ENCODE measurements around the gene LRRC49. TPM values are rescaled to one million over a fixed set of nuclear protein-coding genes. Genes with fewer than 3 reads are reported as not detected.
"Not testable (repeated sequence)": the region's sequence is repeated elsewhere in the genome, so short reads cannot be mapped to it uniquely, and the experiment has no call there.

LRRC49 gene
- total and polyA plus RNA-seq, 4 donors, result 32.5 to 92.5 (median 55.9) TPM

DNA sequence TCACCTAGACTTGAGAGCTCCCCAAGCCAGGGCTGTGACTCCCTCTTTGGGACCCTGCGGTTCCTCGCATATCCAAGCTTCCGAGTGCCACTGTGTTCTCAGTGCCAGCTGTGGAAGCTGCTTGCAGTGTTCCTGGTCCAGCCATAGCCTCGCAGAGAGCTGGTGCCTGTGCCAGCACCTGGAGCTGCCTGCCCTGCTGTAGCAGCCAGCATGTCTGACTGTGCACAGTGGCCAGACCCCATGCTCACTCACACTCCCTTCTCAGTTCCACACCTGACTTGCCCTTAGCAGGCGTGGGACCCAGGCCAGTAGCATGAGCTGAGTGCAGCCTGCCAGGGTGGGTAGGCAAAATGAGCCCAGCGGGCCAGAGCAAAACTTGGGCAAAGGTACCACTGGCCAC lies 25.3 kb downstream of the LRRC49 start:
- no peaks in the 10 kb centered on the region for H3K4me1 ChIP-seq (ENCODE audit: control insufficient read depth, insufficient read depth, low read length)
- WGBS (ENCODE audit: insufficient coverage), result 95% methylated on average over 6 of the region's 6 CpGs

DNA sequence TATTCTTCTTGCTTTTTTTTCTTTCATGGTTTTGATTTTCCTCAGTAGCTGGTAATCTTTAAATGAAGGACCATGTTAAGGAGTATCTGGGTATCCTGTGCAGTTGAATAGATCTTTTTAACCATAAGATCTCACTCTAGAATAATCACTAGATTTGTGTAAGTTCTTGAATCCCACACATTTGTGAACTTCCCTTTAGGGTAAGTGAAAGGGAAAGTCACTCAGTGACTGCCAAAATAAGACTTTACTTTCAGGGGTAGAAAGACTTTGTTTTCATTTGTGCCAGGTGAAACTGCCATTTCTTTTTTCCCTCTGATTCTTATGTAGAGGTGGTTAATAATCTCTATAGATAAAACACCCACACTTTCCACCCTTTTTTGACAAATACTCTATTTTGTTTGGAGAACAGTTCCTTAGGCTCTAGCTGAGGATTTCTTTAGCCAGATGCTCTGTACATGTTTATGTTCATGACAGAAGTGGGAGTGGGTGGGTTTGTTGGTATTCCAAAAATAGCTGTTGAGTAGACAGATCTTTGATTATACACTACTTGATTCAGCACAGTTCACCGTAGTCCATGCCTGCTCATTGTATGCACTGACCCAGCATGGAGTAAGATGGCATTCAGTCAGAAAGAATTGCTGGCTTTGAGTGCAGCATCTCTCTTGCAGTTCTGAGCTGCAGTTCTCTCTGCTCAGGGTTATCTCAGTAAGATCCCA lies 28.5 kb downstream of the LRRC49 start:
- no peaks in the 10 kb centered on the region for H3K4me1 ChIP-seq (ENCODE audit: control insufficient read depth, insufficient read depth, low read length)
- H3K9me3 ChIP-seq (ENCODE audit: control insufficient read depth, insufficient read depth, low read length), result peaks cover 2% of the 10 kb centered on the region
- H3K4me3 ChIP-seq (ENCODE audit: low read depth, low read length), result no peak overlapping the region
- H3K27ac ChIP-seq (ENCODE audit: low read depth, low read length), result no peak overlapping the region
- 17% methylated on average over 1 of the region's 1 CpG for WGBS (ENCODE audit: insufficient coverage)
- H3K36me3 ChIP-seq (ENCODE audit: control insufficient read depth, insufficient read depth, low read length), result peaks cover 17% of the 10 kb centered on the region
- no peaks in the 10 kb centered on the region for H3K27me3 ChIP-seq (ENCODE audit: control insufficient read depth, insufficient read depth, low read length)
- DNase-seq (ENCODE audit: low read depth in 4 of 6, low spot score in 6 of 6), result no peak

More for the DNA sequence above, 25.3 kb downstream of the LRRC49 start:
- Histone ChIP-seq H3K36me3 (ENCODE audit: control insufficient read depth, insufficient read depth, low read length) (peaks cover 22% of the 10 kb centered on the region), H3K27ac (ENCODE audit: low read depth, low read length) (no peak overlapping the region), H3K9me3 (ENCODE audit: control insufficient read depth, insufficient read depth, low read length) (peaks cover 2% of the 10 kb centered on the region), H3K4me3 (ENCODE audit: low read depth, low read length) (no peak overlapping the region), H3K27me3 (ENCODE audit: control insufficient read depth, insufficient read depth, low read length) (no peaks in the 10 kb centered on the region)
- no peak for DNase-seq (ENCODE audit: low read depth in 4 of 6, low spot score in 6 of 6)

GRCh38 chr15:70922119-70922518 lies 29.5 kb downstream of the LRRC49 start:
- H3K27me3 ChIP-seq (ENCODE audit: control insufficient read depth, insufficient read depth, low read length), result no peaks in the 10 kb centered on the region
- peaks cover 8% of the 10 kb centered on the region for H3K36me3 ChIP-seq (ENCODE audit: control insufficient read depth, insufficient read depth, low read length)
- peaks cover 2% of the 10 kb centered on the region for H3K9me3 ChIP-seq (ENCODE audit: control insufficient read depth, insufficient read depth, low read length)
- no peak for DNase-seq (ENCODE audit: low read depth in 4 of 6, low spot score in 6 of 6)
- H3K4me3 ChIP-seq (ENCODE audit: low read depth, low read length), result no peak overlapping the region
- no peaks in the 10 kb centered on the region for H3K4me1 ChIP-seq (ENCODE audit: control insufficient read depth, insufficient read depth, low read length)
- 100% methylated on average over 1 of the region's 2 CpGs for WGBS (ENCODE audit: insufficient coverage)
- H3K27ac ChIP-seq (ENCODE audit: low read depth, low read length), result no peak overlapping the region

- no CpG with 5 or more reads among the region's 2 CpGs for WGBS (ENCODE audit: insufficient coverage)
- DNase-seq (ENCODE audit: low read depth in 4 of 6, low spot score in 6 of 6), result no peak
- Histone ChIP-seq H3K4me3 (ENCODE audit: low read depth, low read length) (no peak overlapping the region), H3K9me3 (ENCODE audit: control insufficient read depth, insufficient read depth, low read length) (no peaks in the 10 kb centered on the region), H3K36me3 (ENCODE audit: control insufficient read depth, insufficient read depth, low read length) (no peaks in the 10 kb centered on the region), H3K27me3 (ENCODE audit: control insufficient read depth, insufficient read depth, low read length) (no peaks in the 10 kb centered on the region), H3K27ac (ENCODE audit: low read depth, low read length) (no peak overlapping the region), H3K4me1 (ENCODE audit: control insufficient read depth, insufficient read depth, low read length) (no peaks in the 10 kb centered on the region)
These were observed 30.9 kb downstream of the LRRC49 start for GRCh38 chr15:70923311-70924080.

- not testable (repeated sequence) for H3K9me3 ChIP-seq (ENCODE audit: control insufficient read depth, insufficient read depth, low read length); H3K4me3 ChIP-seq (ENCODE audit: low read depth, low read length); DNase-seq (ENCODE audit: low read depth in 4 of 6, low spot score in 6 of 6); H3K27ac ChIP-seq (ENCODE audit: low read depth, low read length); H3K4me1 ChIP-seq (ENCODE audit: control insufficient read depth, insufficient read depth, low read length); H3K36me3 ChIP-seq (ENCODE audit: control insufficient read depth, insufficient read depth, low read length); H3K27me3 ChIP-seq (ENCODE audit: control insufficient read depth, insufficient read depth, low read length)
- WGBS (ENCODE audit: insufficient coverage), result no CpG with 5 or more reads among the region's 1 CpG
These were observed 34.3 kb downstream of the LRRC49 start for GRCh38 chr15:70926914-70927313.

- no peak overlapping the region for H3K4me3 ChIP-seq (ENCODE audit: low read depth, low read length)
- H3K36me3 ChIP-seq (ENCODE audit: control insufficient read depth, insufficient read depth, low read length), result no peaks in the 10 kb centered on the region
- no peaks in the 10 kb centered on the region for H3K27me3 ChIP-seq (ENCODE audit: control insufficient read depth, insufficient read depth, low read length)
- H3K9me3 ChIP-seq (ENCODE audit: control insufficient read depth, insufficient read depth, low read length), result no peaks in the 10 kb centered on the region
- no peak for DNase-seq (ENCODE audit: low read depth in 4 of 6, low spot score in 6 of 6)
- H3K4me1 ChIP-seq (ENCODE audit: control insufficient read depth, insufficient read depth, low read length), result no peaks in the 10 kb centered on the region
- H3K27ac ChIP-seq (ENCODE audit: low read depth, low read length), result no peak overlapping the region
These were observed 39.2 kb downstream of the LRRC49 start for GRCh38 chr15:70931821-70932220.

GRCh38 chr15:70932397-70932796 lies 39.8 kb downstream of the LRRC49 start:
- no CpG with 5 or more reads among the region's 2 CpGs for WGBS (ENCODE audit: insufficient coverage)
- Histone ChIP-seq H3K4me1 (ENCODE audit: control insufficient read depth, insufficient read depth, low read length) (no peaks in the 10 kb centered on the region), H3K27ac (ENCODE audit: low read depth, low read length) (no peak overlapping the region), H3K27me3 (ENCODE audit: control insufficient read depth, insufficient read depth, low read length) (no peaks in the 10 kb centered on the region), H3K9me3 (ENCODE audit: control insufficient read depth, insufficient read depth, low read length) (no peaks in the 10 kb centered on the region), H3K4me3 (ENCODE audit: low read depth, low read length) (no peak overlapping the region), H3K36me3 (ENCODE audit: control insufficient read depth, insufficient read depth, low read length) (no peaks in the 10 kb centered on the region)
- DNase-seq (ENCODE audit: low read depth in 4 of 6, low spot score in 6 of 6), result no peak

GRCh38 chr15:70933411-70933810 lies 40.8 kb downstream of the LRRC49 start:
- Histone ChIP-seq H3K4me3 (ENCODE audit: low read depth, low read length) (no peak overlapping the region), H3K27ac (ENCODE audit: low read depth, low read length) (no peak overlapping the region), H3K27me3 (ENCODE audit: control insufficient read depth, insufficient read depth, low read length) (no peaks in the 10 kb centered on the region), H3K9me3 (ENCODE audit: control insufficient read depth, insufficient read depth, low read length) (no peaks in the 10 kb centered on the region), H3K36me3 (ENCODE audit: control insufficient read depth, insufficient read depth, low read length) (no peaks in the 10 kb centered on the region), H3K4me1 (ENCODE audit: control insufficient read depth, insufficient read depth, low read length) (no peaks in the 10 kb centered on the region)
- DNase-seq (ENCODE audit: low read depth in 4 of 6, low spot score in 6 of 6), result no peak
- WGBS (ENCODE audit: insufficient coverage), result 66% methylated on average over 2 of the region's 3 CpGs

- no peaks in the 10 kb centered on the region for H3K27me3 ChIP-seq (ENCODE audit: control insufficient read depth, insufficient read depth, low read length)
- no CpG with 5 or more reads among the region's 3 CpGs for WGBS (ENCODE audit: insufficient coverage)
- H3K36me3 ChIP-seq (ENCODE audit: control insufficient read depth, insufficient read depth, low read length), result no peaks in the 10 kb centered on the region
- no peaks in the 10 kb centered on the region for H3K9me3 ChIP-seq (ENCODE audit: control insufficient read depth, insufficient read depth, low read length)
- H3K27ac ChIP-seq (ENCODE audit: low read depth, low read length), result no peak overlapping the region
- no peaks in the 10 kb centered on the region for H3K4me1 ChIP-seq (ENCODE audit: control insufficient read depth, insufficient read depth, low read length)
- no peak for DNase-seq (ENCODE audit: low read depth in 4 of 6, low spot score in 6 of 6)
- no peak overlapping the region for H3K4me3 ChIP-seq (ENCODE audit: low read depth, low read length)
These were observed 43.0 kb downstream of the LRRC49 start for GRCh38 chr15:70935631-70936030.

DNA sequence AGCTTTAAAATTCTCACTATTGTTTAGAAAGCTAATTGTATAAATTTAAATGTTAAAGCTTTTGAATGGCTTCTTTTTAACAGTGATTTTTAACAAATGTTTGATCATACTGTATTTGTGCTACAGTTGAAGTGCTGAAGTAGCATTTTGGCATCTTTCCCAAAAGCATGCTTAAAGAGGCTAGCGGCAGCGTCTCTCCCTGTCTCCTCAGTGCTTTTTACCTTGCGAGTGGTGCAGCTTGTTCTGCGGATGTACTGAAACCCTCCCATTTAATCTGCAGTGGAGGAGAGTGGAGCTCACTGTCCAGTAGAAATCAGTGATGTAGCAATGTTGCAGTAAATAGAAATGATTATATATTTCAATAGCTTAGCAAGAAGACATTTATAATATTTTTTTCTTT lies 43.7 kb downstream of the LRRC49 start:
- DNase-seq (ENCODE audit: low read depth in 4 of 6, low spot score in 6 of 6), result peak in 5 of 6 donors; percentile 4 to 86 (median 42)
- 4% methylated on average over 4 of the region's 4 CpGs for WGBS (ENCODE audit: insufficient coverage)
- Histone ChIP-seq H3K4me3 (ENCODE audit: low read depth, low read length) (no peak overlapping the region), H3K36me3 (ENCODE audit: control insufficient read depth, insufficient read depth, low read length) (no peaks in the 10 kb centered on the region), H3K4me1 (ENCODE audit: control insufficient read depth, insufficient read depth, low read length) (no peaks in the 10 kb centered on the region), H3K9me3 (ENCODE audit: control insufficient read depth, insufficient read depth, low read length) (no peaks in the 10 kb centered on the region), H3K27ac (ENCODE audit: low read depth, low read length) (no peak overlapping the region), H3K27me3 (ENCODE audit: control insufficient read depth, insufficient read depth, low read length) (no peaks in the 10 kb centered on the region)
